IPS DF 19.7 (cell line): Measurements from ENCODE around the gene MAS1.
"Not testable (repeated sequence)": the region's sequence is repeated elsewhere in the genome, so short reads cannot be mapped to it uniquely, and the experiment has no call there.

Source experiments
- DNase-seq: peaks from one replicate; pipeline ENCODE4 v3.0.0-alpha.2; 2013; ENCODE audit warnings: low read depth, low spot score

The MAS1 gene

GRCh38 chr6:159890792-159891191 is at the start of gene MAS1:
TSS of gene MAS1 (plus strand) at chr6:159890988. CDS start at chr6:159906956, 15,968 bp downstream.
- no peak for DNase-seq

GRCh38 chr6:159842035-159842434 is 48.8 kb upstream of the MAS1 start:
- no peak for DNase-seq

GRCh38 chr6:159844737-159845645 is 45.8 kb upstream of the MAS1 start:
- no peak for DNase-seq

- DNase-seq = not testable (repeated sequence)
These were observed 42.2 kb upstream of the MAS1 start for GRCh38 chr6:159848552-159848951.

GRCh38 chr6:159849851-159850250 is 40.9 kb upstream of the MAS1 start:
- DNase-seq = not testable (repeated sequence)

GRCh38 chr6:159852877-159853276 is 37.9 kb upstream of the MAS1 start:
- DNase-seq = no peak

- DNase-seq = no peak
These were observed 37.0 kb upstream of the MAS1 start for GRCh38 chr6:159853754-159854153.

GRCh38 chr6:159854959-159855358 is 35.8 kb upstream of the MAS1 start:
- DNase-seq = no peak

GRCh38 chr6:159858259-159858658 is 32.5 kb upstream of the MAS1 start:
- DNase-seq = no peak

- DNase-seq = no peak
These were observed 30.3 kb upstream of the MAS1 start for GRCh38 chr6:159860482-159860881.

GRCh38 chr6:159862103-159862502 is 28.7 kb upstream of the MAS1 start:
- no peak for DNase-seq

- DNase-seq = peak; percentile 12
These were observed 27.4 kb upstream of the MAS1 start for GRCh38 chr6:159863341-159863740.

GRCh38 chr6:159865226-159865920 is 25.4 kb upstream of the MAS1 start:
- DNase-seq = no peak

GRCh38 chr6:159866286-159867247 is 24.2 kb upstream of the MAS1 start:
- DNase-seq = no peak

GRCh38 chr6:159871241-159871640 is 19.5 kb upstream of the MAS1 start:
- no peak for DNase-seq

- no peak for DNase-seq
These were observed 18.9 kb upstream of the MAS1 start for GRCh38 chr6:159871906-159872305.

- no peak for DNase-seq
These were observed 16.4 kb upstream of the MAS1 start for GRCh38 chr6:159874435-159874834.

GRCh38 chr6:159875194-159875593 is 15.6 kb upstream of the MAS1 start:
- peak; percentile 30 for DNase-seq

GRCh38 chr6:159876242-159876641 is 14.5 kb upstream of the MAS1 start:
- DNase-seq = no peak

GRCh38 chr6:159877256-159877808 is 13.5 kb upstream of the MAS1 start:
- no peak for DNase-seq

- DNase-seq = no peak
These were observed 12.4 kb upstream of the MAS1 start for GRCh38 chr6:159878341-159878740.
